ENCODE measurements around the gene SEC62.
"Not testable (repeated sequence)": the region's sequence is repeated elsewhere in the genome, so short reads cannot be mapped to it uniquely, and the experiment has no call there.

The SEC62 gene

DNA sequence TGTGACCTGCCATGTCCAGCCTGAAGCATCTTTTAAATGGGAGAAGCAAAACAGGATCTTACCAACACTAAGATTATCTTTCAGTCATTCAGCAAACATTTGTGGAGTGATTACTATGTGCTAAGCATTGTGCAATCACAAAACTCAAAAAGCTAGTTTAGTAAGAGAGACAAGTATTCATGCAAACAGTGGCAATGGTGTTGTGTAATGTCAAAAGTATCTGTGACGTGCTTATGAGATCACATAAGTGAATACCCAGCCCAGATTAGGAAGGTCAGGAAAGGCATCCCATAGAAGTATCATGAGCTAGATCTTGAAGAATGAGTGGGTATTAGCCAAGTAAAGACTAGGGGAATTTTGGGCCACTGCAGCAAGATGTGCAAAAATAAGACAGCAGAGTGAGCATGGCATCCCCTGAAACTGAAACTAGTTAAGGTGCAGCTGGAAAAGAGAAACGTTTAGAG, 32.1 kb downstream of the SEC62 start:
- H3K4me3 ChIP-seq (ENCODE audit: low read depth, low read length) = no peak overlapping the region
- H3K9me3 ChIP-seq (ENCODE audit: control insufficient read depth, insufficient read depth, low read length) = no peaks in the 10 kb centered on the region
- H3K4me1 ChIP-seq (ENCODE audit: control insufficient read depth, insufficient read depth, low read length) = no peaks in the 10 kb centered on the region
- no peak overlapping the region for H3K27ac ChIP-seq (ENCODE audit: low read depth, low read length)
- H3K36me3 ChIP-seq (ENCODE audit: control insufficient read depth, insufficient read depth, low read length) = peaks cover 26% of the 10 kb centered on the region
- H3K9ac ChIP-seq (ENCODE audit: low read depth, low read length) = no peak overlapping the region
- no peaks in the 10 kb centered on the region for H3K27me3 ChIP-seq (ENCODE audit: control insufficient read depth, insufficient read depth, low read length)

GRCh38 chr3:169999433-169999832, 32.8 kb downstream of the SEC62 start:
- Histone ChIP-seq H3K27me3 (ENCODE audit: control insufficient read depth, insufficient read depth, low read length) (no peaks in the 10 kb centered on the region), H3K36me3 (ENCODE audit: control insufficient read depth, insufficient read depth, low read length) (peaks cover 18% of the 10 kb centered on the region), H3K4me3 (ENCODE audit: low read depth, low read length) (no peak overlapping the region), H3K9me3 (ENCODE audit: control insufficient read depth, insufficient read depth, low read length) (no peaks in the 10 kb centered on the region), H3K27ac (ENCODE audit: low read depth, low read length) (no peak overlapping the region), H3K9ac (ENCODE audit: low read depth, low read length) (no peak overlapping the region), H3K4me1 (ENCODE audit: control insufficient read depth, insufficient read depth, low read length) (no peaks in the 10 kb centered on the region)

- Histone ChIP-seq H3K36me3 (ENCODE audit: control insufficient read depth, insufficient read depth, low read length) (peaks cover 14% of the 10 kb centered on the region), H3K4me3 (ENCODE audit: low read depth, low read length) (no peak overlapping the region), H3K9me3 (ENCODE audit: control insufficient read depth, insufficient read depth, low read length) (no peaks in the 10 kb centered on the region)
Observed at GRCh38 chr3:170000051-170000450, 33.4 kb downstream of the SEC62 start.

GRCh38 chr3:170002231-170002630, 35.6 kb downstream of the SEC62 start:
- Histone ChIP-seq H3K4me1 (ENCODE audit: control insufficient read depth, insufficient read depth, low read length) (no peaks in the 10 kb centered on the region), H3K36me3 (ENCODE audit: control insufficient read depth, insufficient read depth, low read length) (no peaks in the 10 kb centered on the region), H3K4me3 (ENCODE audit: low read depth, low read length) (no peak overlapping the region), H3K27me3 (ENCODE audit: control insufficient read depth, insufficient read depth, low read length) (no peaks in the 10 kb centered on the region), H3K9me3 (ENCODE audit: control insufficient read depth, insufficient read depth, low read length) (no peaks in the 10 kb centered on the region), H3K27ac (ENCODE audit: low read depth, low read length) (no peak overlapping the region), H3K9ac (ENCODE audit: low read depth, low read length) (no peak overlapping the region)

More at GRCh38 chr3:170000051-170000450, 33.4 kb downstream of the SEC62 start:
- Histone ChIP-seq H3K27me3 (ENCODE audit: control insufficient read depth, insufficient read depth, low read length) (no peaks in the 10 kb centered on the region), H3K9ac (ENCODE audit: low read depth, low read length) (no peak overlapping the region), H3K4me1 (ENCODE audit: control insufficient read depth, insufficient read depth, low read length) (no peaks in the 10 kb centered on the region), H3K27ac (ENCODE audit: low read depth, low read length) (no peak overlapping the region)

GRCh38 chr3:170002879-170003278, 36.3 kb downstream of the SEC62 start:
- Histone ChIP-seq H3K9me3 (ENCODE audit: control insufficient read depth, insufficient read depth, low read length) (no peaks in the 10 kb centered on the region), H3K9ac (ENCODE audit: low read depth, low read length) (no peak overlapping the region), H3K4me3 (ENCODE audit: low read depth, low read length) (no peak overlapping the region), H3K36me3 (ENCODE audit: control insufficient read depth, insufficient read depth, low read length) (no peaks in the 10 kb centered on the region), H3K27ac (ENCODE audit: low read depth, low read length) (no peak overlapping the region), H3K4me1 (ENCODE audit: control insufficient read depth, insufficient read depth, low read length) (no peaks in the 10 kb centered on the region), H3K27me3 (ENCODE audit: control insufficient read depth, insufficient read depth, low read length) (no peaks in the 10 kb centered on the region)

DNA sequence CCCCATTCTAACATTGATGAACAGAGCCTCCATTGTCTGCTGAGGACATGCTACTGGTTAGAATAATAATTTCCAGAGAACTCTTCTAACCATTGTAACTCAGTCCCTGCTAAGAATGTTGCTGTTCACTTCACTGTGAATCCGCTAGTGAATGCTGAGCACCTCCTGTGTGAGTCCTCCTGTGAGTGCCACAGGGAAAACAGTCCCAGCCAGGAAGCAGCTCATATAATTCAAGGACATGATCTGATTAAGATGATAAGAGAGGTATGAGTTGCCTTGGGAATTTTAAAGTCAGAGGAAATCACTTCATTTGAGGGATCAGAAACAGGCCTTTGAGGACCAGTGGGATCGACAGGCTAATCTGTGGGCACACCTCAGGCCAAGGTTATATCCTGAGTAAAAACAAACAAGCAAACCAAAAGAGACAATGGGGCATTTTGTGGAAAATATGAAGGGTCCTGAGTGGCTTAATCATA, 37.3 kb downstream of the SEC62 start:
- Histone ChIP-seq H3K27me3 (ENCODE audit: control insufficient read depth, insufficient read depth, low read length) (no peaks in the 10 kb centered on the region), H3K9ac (ENCODE audit: low read depth, low read length) (no peak overlapping the region), H3K4me1 (ENCODE audit: control insufficient read depth, insufficient read depth, low read length) (no peaks in the 10 kb centered on the region), H3K27ac (ENCODE audit: low read depth, low read length) (no peak overlapping the region), H3K9me3 (ENCODE audit: control insufficient read depth, insufficient read depth, low read length) (no peaks in the 10 kb centered on the region), H3K36me3 (ENCODE audit: control insufficient read depth, insufficient read depth, low read length) (no peaks in the 10 kb centered on the region), H3K4me3 (ENCODE audit: low read depth, low read length) (no peak overlapping the region)

- H3K4me3 ChIP-seq (ENCODE audit: low read depth, low read length) = no peak overlapping the region
- H3K9ac ChIP-seq (ENCODE audit: low read depth, low read length) = no peak overlapping the region
- H3K27ac ChIP-seq (ENCODE audit: low read depth, low read length) = no peak overlapping the region
Observed at GRCh38 chr3:170007031-170007663, 40.5 kb downstream of the SEC62 start.

DNA sequence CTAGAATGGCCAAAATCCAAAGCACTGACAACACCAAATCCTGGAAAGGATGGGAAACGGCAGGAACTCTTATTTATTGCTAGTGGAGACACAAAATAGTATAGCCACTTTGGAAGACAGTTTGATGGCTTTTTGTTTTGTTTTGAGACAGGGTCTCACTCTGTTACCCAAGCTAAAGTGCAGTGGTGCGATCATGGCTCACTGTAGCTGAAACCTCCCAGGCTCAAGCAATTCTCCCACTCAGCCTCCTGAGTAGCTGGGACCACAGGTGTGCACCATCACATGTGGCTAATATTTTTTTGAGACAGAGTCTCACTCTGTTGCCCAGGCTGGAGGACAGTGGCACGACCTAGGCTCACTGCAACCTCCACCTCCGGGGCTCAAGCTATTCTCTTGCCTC, 43.9 kb downstream of the SEC62 start:
- H3K9me3 ChIP-seq (ENCODE audit: control insufficient read depth, insufficient read depth, low read length) = no peaks in the 10 kb centered on the region
- H3K4me3 ChIP-seq (ENCODE audit: low read depth, low read length) = no peak overlapping the region
- no peak overlapping the region for H3K9ac ChIP-seq (ENCODE audit: low read depth, low read length)
- no peaks in the 10 kb centered on the region for H3K27me3 ChIP-seq (ENCODE audit: control insufficient read depth, insufficient read depth, low read length)
- H3K27ac ChIP-seq (ENCODE audit: low read depth, low read length) = no peak overlapping the region
- no peaks in the 10 kb centered on the region for H3K36me3 ChIP-seq (ENCODE audit: control insufficient read depth, insufficient read depth, low read length)
- H3K4me1 ChIP-seq (ENCODE audit: control insufficient read depth, insufficient read depth, low read length) = no peaks in the 10 kb centered on the region

More at GRCh38 chr3:170007031-170007663, 40.5 kb downstream of the SEC62 start:
- no peaks in the 10 kb centered on the region for H3K4me1 ChIP-seq (ENCODE audit: control insufficient read depth, insufficient read depth, low read length)
- no peaks in the 10 kb centered on the region for H3K36me3 ChIP-seq (ENCODE audit: control insufficient read depth, insufficient read depth, low read length)
- no peaks in the 10 kb centered on the region for H3K27me3 ChIP-seq (ENCODE audit: control insufficient read depth, insufficient read depth, low read length)
- no peaks in the 10 kb centered on the region for H3K9me3 ChIP-seq (ENCODE audit: control insufficient read depth, insufficient read depth, low read length)

GRCh38 chr3:170012683-170013400, 46.2 kb downstream of the SEC62 start:
- no peaks in the 10 kb centered on the region for H3K4me1 ChIP-seq (ENCODE audit: control insufficient read depth, insufficient read depth, low read length)
- no peaks in the 10 kb centered on the region for H3K27me3 ChIP-seq (ENCODE audit: control insufficient read depth, insufficient read depth, low read length)
- H3K36me3 ChIP-seq (ENCODE audit: control insufficient read depth, insufficient read depth, low read length) = no peaks in the 10 kb centered on the region
- no peak overlapping the region for H3K9ac ChIP-seq (ENCODE audit: low read depth, low read length)
- no peak overlapping the region for H3K27ac ChIP-seq (ENCODE audit: low read depth, low read length)
- H3K4me3 ChIP-seq (ENCODE audit: low read depth, low read length) = no peak overlapping the region
- H3K9me3 ChIP-seq (ENCODE audit: control insufficient read depth, insufficient read depth, low read length) = no peaks in the 10 kb centered on the region

DNA sequence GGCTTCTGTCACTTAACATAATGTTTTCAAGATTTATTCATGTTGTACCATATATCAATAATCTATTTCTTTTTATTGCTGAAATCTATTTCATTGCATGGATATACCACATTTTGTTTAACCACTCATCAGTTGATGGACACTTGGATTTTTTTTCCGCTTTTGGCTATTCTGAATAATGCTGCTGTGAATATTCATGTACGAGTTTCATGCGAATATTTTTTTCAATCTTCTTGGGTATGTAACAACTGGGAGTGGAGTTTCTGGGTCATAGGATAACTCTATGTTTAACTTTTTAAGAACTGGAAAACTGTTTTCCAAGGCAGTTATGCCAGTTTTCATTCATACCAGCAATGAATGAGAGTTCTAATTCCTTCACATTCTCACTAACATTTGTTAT, 49.5 kb downstream of the SEC62 start:
- no peaks in the 10 kb centered on the region for H3K36me3 ChIP-seq (ENCODE audit: control insufficient read depth, insufficient read depth, low read length)
- no peak overlapping the region for H3K27ac ChIP-seq (ENCODE audit: low read depth, low read length)
- no peak overlapping the region for H3K4me3 ChIP-seq (ENCODE audit: low read depth, low read length)
- H3K9ac ChIP-seq (ENCODE audit: low read depth, low read length) = no peak overlapping the region
- no peaks in the 10 kb centered on the region for H3K27me3 ChIP-seq (ENCODE audit: control insufficient read depth, insufficient read depth, low read length)
- H3K9me3 ChIP-seq (ENCODE audit: control insufficient read depth, insufficient read depth, low read length) = no peaks in the 10 kb centered on the region
- H3K4me1 ChIP-seq (ENCODE audit: control insufficient read depth, insufficient read depth, low read length) = no peaks in the 10 kb centered on the region

DNA sequence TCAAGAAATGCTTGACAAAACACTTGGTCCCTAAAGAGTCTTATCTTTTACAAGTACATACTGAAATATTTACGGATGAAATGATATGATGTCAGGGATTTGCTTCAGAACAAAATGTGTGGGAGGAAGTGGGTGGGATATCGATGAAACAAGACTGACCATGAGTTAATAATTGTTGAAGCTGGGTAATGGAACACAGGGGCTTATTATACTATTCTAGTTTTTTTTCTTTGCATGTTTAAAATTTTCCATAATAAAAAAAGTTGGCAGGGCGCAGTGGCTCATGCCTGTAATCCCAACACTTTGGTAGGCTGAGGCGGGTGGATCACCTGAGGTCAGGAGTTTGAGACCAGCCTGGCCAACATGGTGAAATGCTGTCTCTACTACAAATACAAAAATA, 52.7 kb downstream of the SEC62 start:
- not testable (repeated sequence) for H3K9ac ChIP-seq (ENCODE audit: low read depth, low read length); H3K27ac ChIP-seq (ENCODE audit: low read depth, low read length); H3K4me1 ChIP-seq (ENCODE audit: control insufficient read depth, insufficient read depth, low read length); H3K36me3 ChIP-seq (ENCODE audit: control insufficient read depth, insufficient read depth, low read length); H3K9me3 ChIP-seq (ENCODE audit: control insufficient read depth, insufficient read depth, low read length); H3K27me3 ChIP-seq (ENCODE audit: control insufficient read depth, insufficient read depth, low read length); H3K4me3 ChIP-seq (ENCODE audit: low read depth, low read length)

Measured in HUES48 (cell line).